ENCODE data around the gene MFAP3L.
"Not testable (repeated sequence)": the region's sequence is repeated elsewhere in the genome, so short reads cannot be mapped to it uniquely, and the experiment has no call there.

Gene MFAP3L

GRCh38 chr4:169945636-169946035, 80.6 kb downstream of the MFAP3L start:
- DNase-seq: no peak

- DNase-seq: not testable (repeated sequence)
Measured at GRCh38 chr4:169943601-169944000, 82.6 kb downstream of the MFAP3L start.

- no peak for DNase-seq
Measured at GRCh38 chr4:169941141-169941540, 85.1 kb downstream of the MFAP3L start.

GRCh38 chr4:169940460-169940859, 85.7 kb downstream of the MFAP3L start:
- DNase-seq: no peak

All from nucleus accumbens (tissue), 56 donors.